ENCODE data around the gene RSPH10B.
"Not testable (repeated sequence)": the region's sequence is repeated elsewhere in the genome, so short reads cannot be mapped to it uniquely, and the experiment has no call there.

The RSPH10B gene

DNA sequence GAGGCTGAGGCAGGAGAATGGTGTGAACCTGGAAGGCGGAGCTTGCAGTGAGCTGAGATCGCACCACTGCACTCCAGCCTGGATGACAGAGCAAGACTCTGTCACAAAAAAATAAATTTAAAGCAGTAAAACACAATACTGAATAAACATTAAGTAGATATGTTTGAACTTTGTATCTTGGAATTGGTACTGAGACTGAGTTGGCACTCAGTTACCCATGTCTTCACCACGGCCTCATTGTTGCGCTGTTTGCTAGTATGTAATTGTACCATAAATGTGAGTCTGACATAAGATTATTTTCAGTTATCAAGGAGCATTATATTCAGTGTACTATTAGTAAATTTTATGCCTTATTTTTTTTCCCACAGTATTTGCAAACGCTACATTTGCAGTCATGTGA, 65.8 kb downstream of the RSPH10B start:
- not testable (repeated sequence) for H4K20me1 ChIP-seq (ENCODE audit: low read depth, low read length); H3K4me3 ChIP-seq (ENCODE audit: insufficient read depth, low read length, poor library complexity, severe bottlenecking); H3K9me3 ChIP-seq (ENCODE audit: insufficient read depth, low read length); H3K9ac ChIP-seq (ENCODE audit: low read length); H2AFZ ChIP-seq (ENCODE audit: low read depth, low read length, severe bottlenecking); H3K36me3 ChIP-seq (ENCODE audit: low read length); H3K79me2 ChIP-seq (ENCODE audit: insufficient read depth, low read length); H3K27me3 ChIP-seq (ENCODE audit: low read length); H3F3A ChIP-seq (ENCODE audit: insufficient read depth); H3K9me2 ChIP-seq (replicated peaks; ENCODE audit: insufficient read depth, low read length); H3K27ac ChIP-seq (ENCODE audit: low read depth, low read length); H3K4me2 ChIP-seq (ENCODE audit: low read depth, low read length, poor library complexity, severe bottlenecking)

DNA sequence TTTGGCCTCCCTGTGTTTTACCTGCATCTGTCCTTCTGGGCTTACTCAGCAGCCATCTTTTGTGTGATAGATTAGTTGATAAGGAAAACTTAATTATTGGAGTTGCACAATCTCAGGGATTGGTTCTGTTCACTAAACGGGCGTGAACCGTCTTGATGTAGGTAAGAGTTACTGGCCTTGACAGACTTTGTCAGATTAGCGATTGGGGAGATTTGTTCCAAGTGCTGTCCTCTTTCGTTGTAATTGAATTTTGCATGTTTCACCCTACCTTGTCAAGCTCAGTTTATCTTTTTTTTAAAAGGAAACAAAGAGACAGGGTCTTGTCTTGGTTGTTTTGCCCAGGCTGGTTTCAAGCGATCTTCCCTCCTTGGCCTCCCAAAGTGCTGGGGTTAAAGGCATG, 67.5 kb downstream of the RSPH10B start:
- H2AFZ ChIP-seq (ENCODE audit: low read depth, low read length, severe bottlenecking); H3K4me2 ChIP-seq (ENCODE audit: low read depth, low read length, poor library complexity, severe bottlenecking); H3K79me2 ChIP-seq (ENCODE audit: insufficient read depth, low read length); H3K9ac ChIP-seq (ENCODE audit: low read length); H3K36me3 ChIP-seq (ENCODE audit: low read length); H3K9me3 ChIP-seq (ENCODE audit: insufficient read depth, low read length); H4K20me1 ChIP-seq (ENCODE audit: low read depth, low read length); H3K4me3 ChIP-seq (ENCODE audit: insufficient read depth, low read length, poor library complexity, severe bottlenecking); H3F3A ChIP-seq (ENCODE audit: insufficient read depth); H3K27ac ChIP-seq (ENCODE audit: low read depth, low read length); H3K9me2 ChIP-seq (replicated peaks; ENCODE audit: insufficient read depth, low read length); H3K27me3 ChIP-seq (ENCODE audit: low read length): not testable (repeated sequence)

DNA sequence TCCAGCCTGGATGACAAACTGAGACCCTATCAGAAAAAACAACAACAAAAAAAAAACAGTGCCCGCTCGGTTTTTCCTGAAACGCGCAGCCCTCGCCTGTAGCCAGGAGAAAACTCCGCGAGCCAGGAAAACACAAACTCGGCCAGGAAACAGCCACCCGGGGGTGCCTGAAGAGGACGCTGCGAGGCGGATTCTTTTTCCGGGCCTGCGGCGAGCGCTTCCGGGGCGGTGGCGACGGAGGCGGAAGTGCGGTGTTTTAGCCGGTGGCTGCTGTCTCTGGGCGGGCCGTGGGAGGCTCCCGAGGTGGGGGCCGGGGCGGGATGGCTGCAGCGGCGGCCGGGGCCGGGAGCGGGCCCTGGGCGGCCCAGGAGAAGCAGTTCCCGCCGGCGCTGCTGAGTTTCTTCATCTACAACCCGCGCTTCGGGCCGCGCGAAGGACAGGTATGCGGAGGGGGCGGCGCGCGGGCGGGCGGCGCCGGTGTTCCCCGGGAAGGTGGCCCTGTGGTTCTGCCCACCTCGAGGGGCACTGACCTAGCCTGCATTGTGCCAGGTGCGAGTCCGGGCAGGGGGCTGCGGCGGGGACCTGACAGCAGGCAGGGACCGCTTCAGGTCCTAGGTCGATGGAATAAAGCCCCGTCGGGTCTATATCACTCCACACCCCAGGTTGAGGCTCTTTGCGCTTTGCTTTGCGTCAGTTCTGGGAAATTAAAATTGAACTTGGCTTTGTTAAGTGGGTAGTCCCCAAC, 71.8 kb downstream of the RSPH10B start, which contains the start of gene CCZ1:
TSS of gene CCZ1 (plus strand) at position 254 of the 745 bp plus-strand sequence. CDS start at position 321, 67 bp downstream.
- H3K4me2 ChIP-seq (ENCODE audit: low read depth, low read length, poor library complexity, severe bottlenecking): peak within 1 kb of the TSS; percentile 66
- H3K27me3 ChIP-seq (ENCODE audit: low read length); H3K9me3 ChIP-seq (ENCODE audit: insufficient read depth, low read length); H4K20me1 ChIP-seq (ENCODE audit: low read depth, low read length); H3F3A ChIP-seq (ENCODE audit: insufficient read depth); H3K36me3 ChIP-seq (ENCODE audit: low read length); H3K79me2 ChIP-seq (ENCODE audit: insufficient read depth, low read length); H3K9me2 ChIP-seq (replicated peaks; ENCODE audit: insufficient read depth, low read length): not testable (repeated sequence)
- H2AFZ ChIP-seq (ENCODE audit: low read depth, low read length, severe bottlenecking): peak within 1 kb of the TSS; percentile 89
- H3K9ac ChIP-seq (ENCODE audit: low read length): peak within 1 kb of the TSS; percentile 54
- peak within 1 kb of the TSS; percentile 59 for H3K4me3 ChIP-seq (ENCODE audit: insufficient read depth, low read length, poor library complexity, severe bottlenecking)
- H3K27ac ChIP-seq (ENCODE audit: low read depth, low read length): peak within 1 kb of the TSS; percentile 48; the same call in 1 of the 2 replicates

DNA sequence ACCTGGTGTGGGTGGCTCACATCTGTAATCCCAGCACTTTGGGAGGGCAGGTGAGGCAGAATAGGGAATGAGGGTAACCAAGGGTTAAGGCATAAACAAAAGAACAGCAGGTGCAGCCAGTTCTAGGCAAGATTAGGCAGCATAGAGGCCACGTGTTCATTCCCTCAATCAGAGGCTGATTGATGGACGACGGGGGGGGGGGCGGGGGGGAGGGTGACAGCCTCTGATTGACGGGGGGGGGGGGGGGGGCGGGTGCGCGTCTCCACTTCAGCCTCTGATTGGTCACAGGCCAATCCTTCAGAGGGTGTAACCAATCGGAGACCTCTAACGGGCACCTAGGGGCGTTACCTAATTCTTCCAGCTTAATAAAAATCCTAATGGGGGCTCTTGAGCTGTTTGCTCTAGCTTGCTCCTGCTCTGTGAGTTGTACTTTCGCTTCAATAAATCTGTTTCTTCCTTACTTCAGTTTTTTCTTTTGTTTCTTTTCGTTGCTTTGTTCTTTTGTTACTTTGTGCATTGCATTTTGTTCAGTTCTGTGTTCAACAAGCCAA, 73.0 kb downstream of the RSPH10B start:
- H3K9ac ChIP-seq (ENCODE audit: low read length); H3K4me3 ChIP-seq (ENCODE audit: insufficient read depth, low read length, poor library complexity, severe bottlenecking): not testable (repeated sequence)

DNA sequence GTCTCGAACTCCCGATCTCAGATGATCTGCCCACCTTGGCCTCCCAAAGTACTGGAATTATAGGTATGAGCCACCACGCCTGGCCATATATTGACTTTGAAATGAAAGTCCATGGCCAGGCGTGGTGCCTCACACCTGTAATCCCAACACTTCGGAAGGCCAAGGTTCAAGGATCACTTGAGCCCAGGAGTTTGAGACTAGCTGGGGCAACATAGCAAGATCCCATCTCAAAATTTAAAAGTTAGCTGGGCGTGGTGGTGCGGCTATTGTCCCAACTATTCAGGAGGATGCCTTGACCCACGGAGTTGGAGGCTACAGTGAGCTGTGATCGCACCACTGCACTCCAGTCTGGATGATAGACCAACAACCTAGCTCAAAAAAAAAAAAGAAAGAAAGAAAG, 78.0 kb downstream of the RSPH10B start:
- Histone ChIP-seq H3K79me2 (ENCODE audit: insufficient read depth, low read length) (no peaks in the 10 kb centered on the region), H3K36me3 (ENCODE audit: low read length) (no peaks in the 10 kb centered on the region), H3K4me2 (ENCODE audit: low read depth, low read length, poor library complexity, severe bottlenecking) (no peak overlapping the region), H3F3A (ENCODE audit: insufficient read depth) (no peaks in the 10 kb centered on the region; the same call in 1 of the 2 replicates), H3K9me3 (ENCODE audit: insufficient read depth, low read length) (no peaks in the 10 kb centered on the region), H3K9me2 (replicated peaks; ENCODE audit: insufficient read depth, low read length) (no peaks in the 10 kb centered on the region), H4K20me1 (ENCODE audit: low read depth, low read length) (no peaks in the 10 kb centered on the region), H3K27me3 (ENCODE audit: low read length) (no peaks in the 10 kb centered on the region), H3K27ac (ENCODE audit: low read depth, low read length) (no peak overlapping the region), H3K9ac (ENCODE audit: low read length) (no peak overlapping the region), H2AFZ (ENCODE audit: low read depth, low read length, severe bottlenecking) (no peak overlapping the region), H3K4me3 (ENCODE audit: insufficient read depth, low read length, poor library complexity, severe bottlenecking) (no peak overlapping the region)
- TF ChIP-seq, protein P1, sequence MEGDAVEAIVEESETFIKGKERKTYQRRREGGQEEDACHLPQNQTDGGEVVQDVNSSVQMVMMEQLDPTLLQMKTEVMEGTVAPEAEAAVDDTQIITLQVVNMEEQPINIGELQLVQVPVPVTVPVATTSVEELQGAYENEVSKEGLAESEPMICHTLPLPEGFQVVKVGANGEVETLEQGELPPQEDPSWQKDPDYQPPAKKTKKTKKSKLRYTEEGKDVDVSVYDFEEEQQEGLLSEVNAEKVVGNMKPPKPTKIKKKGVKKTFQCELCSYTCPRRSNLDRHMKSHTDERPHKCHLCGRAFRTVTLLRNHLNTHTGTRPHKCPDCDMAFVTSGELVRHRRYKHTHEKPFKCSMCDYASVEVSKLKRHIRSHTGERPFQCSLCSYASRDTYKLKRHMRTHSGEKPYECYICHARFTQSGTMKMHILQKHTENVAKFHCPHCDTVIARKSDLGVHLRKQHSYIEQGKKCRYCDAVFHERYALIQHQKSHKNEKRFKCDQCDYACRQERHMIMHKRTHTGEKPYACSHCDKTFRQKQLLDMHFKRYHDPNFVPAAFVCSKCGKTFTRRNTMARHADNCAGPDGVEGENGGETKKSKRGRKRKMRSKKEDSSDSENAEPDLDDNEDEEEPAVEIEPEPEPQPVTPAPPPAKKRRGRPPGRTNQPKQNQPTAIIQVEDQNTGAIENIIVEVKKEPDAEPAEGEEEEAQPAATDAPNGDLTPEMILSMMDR (IDR thresholded peaks at IDR 0.05; ENCODE audit: insufficient read depth, low read length, poor library complexity, severe bottlenecking): no peak
- TF ChIP-seq EZH2phosphoT487 (conservative IDR thresholded peaks at IDR 0.05; ENCODE audit: low read length): no peak

More for the DNA sequence above, 73.0 kb downstream of the RSPH10B start:
- not testable (repeated sequence) for H3K79me2 ChIP-seq (ENCODE audit: insufficient read depth, low read length); H3K27me3 ChIP-seq (ENCODE audit: low read length); H2AFZ ChIP-seq (ENCODE audit: low read depth, low read length, severe bottlenecking); H3K9me2 ChIP-seq (replicated peaks; ENCODE audit: insufficient read depth, low read length); H4K20me1 ChIP-seq (ENCODE audit: low read depth, low read length); H3F3A ChIP-seq (ENCODE audit: insufficient read depth); H3K36me3 ChIP-seq (ENCODE audit: low read length); H3K9me3 ChIP-seq (ENCODE audit: insufficient read depth, low read length)
- peak overlapping the region; percentile 66 for H3K4me2 ChIP-seq (ENCODE audit: low read depth, low read length, poor library complexity, severe bottlenecking)
- H3K27ac ChIP-seq (ENCODE audit: low read depth, low read length): peak overlapping the region; percentile 26; the same call in 1 of the 2 replicates

DNA sequence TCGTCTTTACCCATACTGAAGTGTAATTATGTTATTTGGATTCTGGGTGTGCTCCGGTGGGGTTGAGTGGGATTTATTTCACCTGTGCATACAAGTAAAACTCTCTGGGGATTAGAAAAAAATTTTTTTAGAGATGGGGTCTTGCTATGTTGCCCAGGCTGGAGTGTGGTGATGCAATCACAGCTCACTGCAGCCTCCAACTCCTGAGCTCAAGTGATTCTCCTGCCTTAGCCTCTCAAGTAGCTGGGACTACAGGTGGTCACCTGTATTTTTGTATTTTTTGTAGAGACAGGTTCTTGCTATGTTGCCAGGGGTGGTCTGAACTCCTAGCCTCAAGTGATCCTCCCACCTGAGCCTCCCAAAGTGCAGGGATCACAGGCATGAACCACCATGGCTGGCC, 80.2 kb downstream of the RSPH10B start:
- H3K79me2 ChIP-seq (ENCODE audit: insufficient read depth, low read length); H3K9me2 ChIP-seq (replicated peaks; ENCODE audit: insufficient read depth, low read length); H3K4me2 ChIP-seq (ENCODE audit: low read depth, low read length, poor library complexity, severe bottlenecking); H3F3A ChIP-seq (ENCODE audit: insufficient read depth); H4K20me1 ChIP-seq (ENCODE audit: low read depth, low read length); H3K9me3 ChIP-seq (ENCODE audit: insufficient read depth, low read length); H3K9ac ChIP-seq (ENCODE audit: low read length); H3K36me3 ChIP-seq (ENCODE audit: low read length); H3K4me3 ChIP-seq (ENCODE audit: insufficient read depth, low read length, poor library complexity, severe bottlenecking); H3K27ac ChIP-seq (ENCODE audit: low read depth, low read length); H2AFZ ChIP-seq (ENCODE audit: low read depth, low read length, severe bottlenecking); H3K27me3 ChIP-seq (ENCODE audit: low read length): not testable (repeated sequence)

DNA sequence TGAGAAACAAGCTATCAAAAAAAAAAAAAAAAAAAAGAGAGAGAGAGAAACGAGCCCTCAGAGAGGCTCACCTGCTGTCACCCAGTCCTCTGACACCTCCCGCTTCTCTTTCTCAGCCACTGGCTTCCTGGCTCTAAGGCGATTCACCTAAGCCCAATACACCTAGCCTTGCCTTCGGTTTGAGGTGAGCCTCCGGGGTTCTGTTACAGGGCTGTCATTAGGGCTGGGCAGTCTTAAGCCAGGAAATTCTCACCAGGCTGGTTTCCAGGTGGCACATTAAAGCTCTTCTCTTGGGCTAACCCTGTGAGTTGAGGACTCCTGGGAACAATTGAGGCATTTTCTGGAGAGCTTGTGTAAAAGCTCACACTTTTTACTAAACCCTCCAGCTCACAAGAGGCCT, 82.5 kb downstream of the RSPH10B start:
- H4K20me1 ChIP-seq (ENCODE audit: low read depth, low read length); H3K9me2 ChIP-seq (replicated peaks; ENCODE audit: insufficient read depth, low read length); H3K4me3 ChIP-seq (ENCODE audit: insufficient read depth, low read length, poor library complexity, severe bottlenecking); H3K27me3 ChIP-seq (ENCODE audit: low read length); H3K9me3 ChIP-seq (ENCODE audit: insufficient read depth, low read length); H3K27ac ChIP-seq (ENCODE audit: low read depth, low read length); H3F3A ChIP-seq (ENCODE audit: insufficient read depth); H3K36me3 ChIP-seq (ENCODE audit: low read length); H3K79me2 ChIP-seq (ENCODE audit: insufficient read depth, low read length); H3K9ac ChIP-seq (ENCODE audit: low read length); H3K4me2 ChIP-seq (ENCODE audit: low read depth, low read length, poor library complexity, severe bottlenecking); H2AFZ ChIP-seq (ENCODE audit: low read depth, low read length, severe bottlenecking): not testable (repeated sequence)
